HG02623 (cell line): Measurements from ENCODE around the gene MAML2.

ENCODE experiments used
- ATAC-seq: cut with Tn5 transposase; IDR thresholded peaks from one replicate; pipeline ENCODE4 v1.9.1; 2021; ENCODE audit warnings: moderate library complexity; ENCODE audit not compliant: unreplicated experiment

Gene MAML2

DNA sequence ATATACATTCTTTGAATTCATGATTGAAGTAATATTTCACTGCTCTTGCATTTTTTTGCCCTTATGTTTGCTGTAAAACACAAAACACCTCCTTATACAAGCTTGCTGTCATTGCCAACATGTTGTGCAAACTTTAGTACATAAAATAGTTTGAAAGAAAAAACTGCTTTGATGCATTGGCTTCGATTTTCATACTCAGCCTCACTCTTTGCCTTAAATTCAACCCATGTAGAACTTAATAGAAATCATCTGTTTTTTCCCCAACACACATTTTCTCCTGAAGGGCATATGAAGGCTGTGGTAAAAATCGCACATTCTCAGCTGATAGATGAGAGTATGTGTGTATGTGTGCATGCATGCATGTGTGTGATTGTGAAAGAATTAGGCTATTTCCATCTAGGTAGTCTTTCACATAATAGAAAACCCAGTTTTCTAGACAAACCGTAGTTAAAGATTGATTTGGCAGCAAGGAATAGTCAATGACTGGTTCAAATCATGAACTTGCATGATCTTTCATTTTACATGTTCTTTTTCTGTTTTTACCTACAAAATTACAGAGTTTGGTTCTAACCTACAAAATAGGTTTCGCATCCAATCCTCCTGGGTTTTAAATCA is 346.3 kb downstream of the MAML2 start:
- ATAC-seq = no peak

GRCh38 chr11:95994329-95994728 is 348.7 kb downstream of the MAML2 start:
- ATAC-seq = no peak

- no peak for ATAC-seq
Measured at GRCh38 chr11:95993438-95994298, 349.3 kb downstream of the MAML2 start.

DNA sequence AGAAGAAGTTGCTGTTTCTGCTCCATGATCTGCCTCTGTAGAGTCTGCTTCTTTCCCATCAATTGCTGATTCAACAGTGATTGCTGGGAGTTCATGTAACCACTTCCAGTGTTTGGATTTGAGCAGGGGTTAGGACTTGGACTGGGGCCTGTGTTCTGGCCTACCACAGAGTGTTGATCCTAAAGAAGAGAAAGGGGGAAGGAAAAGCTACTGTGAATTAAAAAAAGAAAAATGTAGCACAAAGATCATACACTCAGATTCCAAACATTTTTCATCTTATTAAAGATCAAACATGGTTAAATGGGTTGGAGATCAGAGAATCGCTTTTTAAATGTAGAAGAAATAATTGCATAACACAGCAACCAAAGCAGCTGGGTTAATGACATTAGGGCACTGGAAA is 351.4 kb downstream of the MAML2 start:
- ATAC-seq = no peak

GRCh38 chr11:95991101-95991500 is 351.9 kb downstream of the MAML2 start:
- ATAC-seq = no peak

GRCh38 chr11:95989780-95990179 is 353.2 kb downstream of the MAML2 start:
- ATAC-seq = no peak

DNA sequence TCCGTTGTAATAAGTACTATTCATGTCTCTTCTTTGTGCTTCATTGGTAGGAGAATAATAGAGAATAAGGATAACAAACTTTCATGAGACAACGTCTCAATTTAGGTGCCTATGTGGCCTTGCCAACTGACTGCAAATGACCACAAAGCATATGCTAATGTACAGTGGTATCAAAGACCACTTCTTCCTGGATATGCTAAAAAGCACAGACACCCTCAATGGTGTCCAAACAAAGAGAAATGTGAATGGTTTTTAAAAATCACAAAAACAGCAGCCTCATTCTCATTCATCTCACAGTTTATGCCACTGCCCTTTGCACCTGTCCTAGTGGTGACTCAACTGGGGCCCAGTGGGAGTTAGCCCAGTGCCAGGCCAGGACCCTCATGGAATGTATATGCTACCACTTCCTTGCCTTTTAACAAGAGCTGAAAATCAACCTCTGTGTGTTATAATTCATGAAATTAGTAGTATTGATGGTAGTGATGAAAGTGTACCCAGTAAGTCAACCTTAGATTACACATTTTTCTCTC is 353.9 kb downstream of the MAML2 start:
- ATAC-seq = no peak

- ATAC-seq = no peak
Measured at GRCh38 chr11:95985174-95985808, 357.7 kb downstream of the MAML2 start.

DNA sequence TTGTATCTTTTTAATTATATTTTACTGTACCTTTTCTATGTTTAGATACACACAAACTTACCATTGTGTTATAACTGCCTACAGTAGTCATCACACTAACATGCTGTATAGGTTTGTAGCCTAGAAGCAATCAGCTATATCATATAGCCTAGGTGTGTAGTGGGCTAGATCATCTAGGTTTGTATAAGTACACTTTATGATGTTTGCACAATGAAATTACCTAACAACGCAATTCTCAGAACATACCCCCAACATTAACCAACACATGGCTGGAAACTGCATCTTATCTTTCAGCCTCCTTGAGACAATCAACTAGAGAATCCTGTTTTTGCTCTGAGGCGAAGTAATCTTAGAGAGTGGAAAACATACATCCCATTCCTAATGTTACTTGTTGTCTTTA is 358.9 kb downstream of the MAML2 start:
- ATAC-seq = no peak

DNA sequence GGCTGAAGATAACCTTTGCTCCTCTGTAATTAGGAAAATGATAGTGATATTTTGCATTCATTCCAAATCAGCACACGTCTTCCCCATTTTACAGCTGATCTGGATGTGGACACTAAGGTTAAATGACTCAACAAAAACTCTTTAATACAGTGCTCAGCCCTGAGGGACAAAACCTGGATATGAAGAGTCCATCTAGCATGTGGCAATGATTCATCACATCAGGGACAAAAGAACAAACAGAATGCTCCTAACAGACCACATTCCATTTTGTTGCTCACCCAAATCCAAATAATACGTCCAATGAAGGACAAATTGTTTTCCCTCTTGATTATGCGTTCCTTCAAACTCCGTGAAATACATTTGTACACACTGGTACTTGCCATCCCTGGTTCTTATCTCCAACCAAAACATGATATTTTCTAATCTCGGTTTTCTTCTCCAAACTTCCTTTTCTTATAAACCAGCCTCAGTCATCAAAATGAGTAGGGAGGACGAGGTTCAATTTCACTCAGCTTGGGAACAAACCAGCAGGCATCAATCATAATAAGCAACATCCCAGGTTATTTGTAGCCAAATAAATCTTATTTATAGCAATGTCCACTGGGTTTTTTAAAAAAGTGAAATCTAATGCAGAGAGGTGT is 365.3 kb downstream of the MAML2 start:
- ATAC-seq = no peak

DNA sequence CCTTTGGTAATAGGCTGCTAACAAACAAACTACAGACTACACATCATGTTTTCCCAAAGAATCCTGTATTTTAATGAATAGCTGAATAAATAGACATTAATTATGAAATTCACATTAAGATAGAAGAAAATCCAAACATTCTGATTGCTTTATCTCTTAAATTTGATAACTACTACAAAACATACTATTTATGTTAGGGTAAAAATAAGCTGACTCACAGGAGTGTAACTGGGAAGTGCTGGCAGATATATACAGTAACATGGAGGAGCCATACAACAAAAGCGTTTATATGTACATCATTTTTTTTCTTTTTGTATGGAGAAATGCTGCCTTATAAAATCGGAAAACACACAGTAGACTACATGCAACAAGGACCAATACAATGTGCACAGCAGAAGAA is 366.4 kb downstream of the MAML2 start:
- ATAC-seq = no peak

DNA sequence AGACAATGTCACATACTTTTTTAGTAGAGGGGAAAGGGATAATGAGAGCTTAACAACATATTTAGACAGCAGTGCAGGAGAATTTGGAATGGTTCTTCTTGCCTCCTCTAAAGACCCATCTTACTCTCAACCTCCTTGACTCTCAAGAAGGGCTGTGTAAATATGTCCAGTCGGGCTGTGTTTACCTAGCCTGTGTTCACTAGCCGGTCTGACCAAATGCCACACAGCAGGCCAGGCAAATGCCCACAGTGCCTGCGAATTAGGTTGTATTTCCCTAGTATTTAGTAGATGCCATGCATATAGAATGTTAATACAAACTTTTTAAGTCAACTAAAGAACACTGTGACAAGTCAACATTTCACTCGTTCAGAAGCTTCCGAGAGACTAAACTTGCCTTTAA is 367.7 kb downstream of the MAML2 start:
- ATAC-seq = no peak

DNA sequence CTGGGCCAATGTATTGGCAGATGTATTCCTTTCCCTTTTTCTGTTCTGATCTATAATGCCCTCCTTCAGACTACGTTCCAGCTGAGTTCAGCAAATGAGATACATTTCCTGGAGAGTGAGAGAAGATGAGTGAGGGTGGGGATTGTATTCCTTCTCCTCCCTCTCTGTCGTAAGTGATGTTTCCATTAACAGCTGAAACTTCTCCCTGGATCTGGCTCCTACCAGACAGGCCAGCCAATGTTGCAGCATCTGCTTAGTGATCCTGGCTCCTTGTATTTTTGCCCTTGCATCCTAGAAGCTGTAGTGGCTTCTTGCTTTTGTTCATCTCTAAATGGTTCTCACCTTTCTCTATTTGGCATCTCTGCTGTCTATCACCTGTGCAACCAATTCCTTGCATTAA is 370.9 kb downstream of the MAML2 start:
- no peak for ATAC-seq

- no peak for ATAC-seq
Measured at GRCh38 chr11:95968585-95968984, 374.4 kb downstream of the MAML2 start.

DNA sequence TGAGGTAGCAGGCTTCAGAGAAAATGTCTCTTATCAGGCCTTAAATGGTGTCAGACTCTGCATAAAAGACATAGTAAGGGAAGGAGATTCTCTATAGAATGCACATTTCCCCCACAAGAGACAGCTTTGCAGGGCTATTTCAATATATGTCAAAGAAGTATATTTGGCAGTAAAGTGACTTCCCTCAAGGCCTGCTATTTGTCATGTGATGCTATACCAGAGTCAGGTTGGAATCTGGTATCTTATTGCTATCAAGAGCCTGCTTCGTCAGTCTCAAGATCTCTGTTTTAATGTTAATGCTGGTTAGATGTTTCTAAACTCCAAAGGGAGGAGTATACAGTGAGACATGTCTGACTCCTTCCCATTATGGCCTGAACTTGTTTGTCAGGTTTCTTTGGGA is 378.7 kb downstream of the MAML2 start:
- ATAC-seq = no peak

DNA sequence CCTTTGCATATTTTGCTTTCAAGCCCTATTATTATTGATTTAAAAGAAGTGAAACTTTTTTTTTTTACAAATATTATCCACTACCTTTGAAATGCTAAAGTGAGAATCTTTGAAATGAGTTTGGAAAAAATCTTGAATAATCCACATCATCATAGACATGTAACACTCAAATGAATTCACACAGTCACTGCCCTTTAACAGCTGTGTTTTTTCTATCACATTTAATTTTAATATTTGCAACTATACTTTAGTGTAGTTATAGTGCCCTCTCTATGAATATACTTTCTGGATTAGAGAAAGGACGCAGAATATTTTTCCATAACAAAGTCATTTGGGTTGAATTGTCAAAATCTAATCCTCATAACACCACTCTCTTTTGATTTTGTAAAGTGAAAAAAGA is 381.2 kb downstream of the MAML2 start:
- ATAC-seq = no peak

GRCh38 chr11:95950905-95951304 is 392.1 kb downstream of the MAML2 start:
- no peak for ATAC-seq

- no peak for ATAC-seq
Measured at GRCh38 chr11:95948637-95949036, 394.4 kb downstream of the MAML2 start.

DNA sequence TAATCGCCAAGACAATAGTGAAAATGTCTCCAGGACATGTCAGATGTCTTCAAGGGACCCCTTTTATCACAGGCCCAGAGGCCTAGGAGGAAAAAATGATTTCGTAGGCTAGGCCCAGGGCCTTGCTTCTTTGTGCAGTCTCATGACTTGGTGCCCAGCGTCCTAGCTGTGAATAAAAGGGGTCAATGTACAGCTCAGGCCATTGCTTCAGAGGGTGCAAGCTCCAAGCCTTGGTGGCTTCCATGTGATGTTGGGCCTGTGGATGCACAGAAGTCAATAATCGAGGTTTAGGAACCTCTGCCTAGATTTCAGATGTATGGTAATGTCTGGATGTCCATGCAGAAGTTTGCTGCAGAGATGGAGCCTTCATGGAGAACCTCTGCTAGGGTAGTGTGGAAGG is 398.4 kb downstream of the MAML2 start:
- no peak for ATAC-seq

- no peak for ATAC-seq
Measured at GRCh38 chr11:95943546-95943945, 399.4 kb downstream of the MAML2 start.

DNA sequence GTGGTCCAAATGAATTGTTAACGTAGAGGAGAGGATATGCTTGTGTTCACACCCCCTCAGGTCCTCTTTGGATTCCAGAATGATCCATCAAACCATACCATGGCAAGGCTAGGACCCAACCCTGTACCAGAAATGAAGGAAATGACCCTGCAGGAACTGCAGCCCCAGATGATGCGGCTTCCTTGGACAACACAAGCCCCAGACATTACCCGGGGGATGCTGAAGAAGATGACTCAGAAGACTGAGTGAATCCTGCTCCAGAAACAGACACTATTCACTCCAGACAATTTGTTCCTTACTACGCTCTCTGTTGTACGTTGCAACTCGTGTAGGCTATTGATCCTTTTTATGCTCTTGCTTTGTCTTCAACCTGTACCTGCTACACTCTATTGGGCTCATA is 403.9 kb downstream of the MAML2 start:
- no peak for ATAC-seq
